ENCODE measurements around the gene BCKDHB. TPM values are rescaled to one million over a fixed set of nuclear protein-coding genes. Genes with fewer than 3 reads are reported as not detected.

BCKDHB gene
- total RNA-seq = 6.9 and 7.8 TPM in 2 replicates

GRCh38 chr6:80106418-80107235 is at the start of gene BCKDHB:
TSS of gene BCKDHB (plus strand) at chr6:80106671. CDS start at chr6:80106694, 23 bp downstream.

Other genes with a start within 250 kb of the BCKDHB start
- 2.4 and 3.1 TPM in 2 replicates for gene ELOVL4, start 159.1 kb upstream of the BCKDHB start, total RNA-seq
- gene TTK, start 102.0 kb upstream of the BCKDHB start, total RNA-seq = 34.6 and 39.8 TPM in 2 replicates

All from mammary microvascular endothelial cell (primary cell).